ENCODE results near the gene OAT.
"Not testable (repeated sequence)": the region's sequence is repeated elsewhere in the genome, so short reads cannot be mapped to it uniquely, and the experiment has no call there.

Gene OAT

GRCh38 chr10:124380256-124380995 is 38.3 kb downstream of the OAT start:
- no peak for DNase-seq (ENCODE audit: insufficient read length, low spot score)
- FAIRE-seq, result no peak

DNA sequence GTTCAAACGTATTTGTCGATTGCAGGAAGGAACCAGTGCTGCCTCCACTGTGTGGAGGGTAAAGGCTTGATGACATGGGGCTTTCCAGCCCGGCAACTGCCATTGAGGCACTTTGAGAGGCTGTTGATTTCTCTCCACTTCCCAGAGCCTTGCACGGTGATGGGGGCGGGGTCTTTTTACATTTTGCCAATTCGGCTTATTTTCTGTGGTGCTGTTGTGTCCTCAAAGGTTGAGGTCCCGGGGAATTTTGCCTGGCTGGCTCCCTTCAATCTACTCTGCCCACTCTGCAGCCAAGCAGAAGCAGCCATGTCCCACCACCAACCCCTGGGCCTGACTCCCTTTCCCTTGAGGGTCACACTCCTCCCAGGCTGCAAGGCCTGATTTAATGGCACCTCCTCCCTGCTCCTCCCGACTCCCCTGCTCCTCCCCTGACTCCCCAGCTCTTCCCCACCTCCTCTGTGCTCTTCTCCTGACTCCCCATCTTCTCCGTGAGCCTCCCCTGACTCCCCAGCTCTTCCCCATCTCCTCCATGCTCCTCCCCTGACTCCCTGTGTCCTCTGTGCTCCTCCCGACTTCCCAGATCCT is 39.0 kb downstream of the OAT start:
- DNase-seq (ENCODE audit: insufficient read length, low spot score) (no peak), FAIRE-seq (no peak)

GRCh38 chr10:124378881-124379471 is 39.7 kb downstream of the OAT start:
- FAIRE-seq (no peak), DNase-seq (ENCODE audit: insufficient read length, low spot score) (no peak)

DNA sequence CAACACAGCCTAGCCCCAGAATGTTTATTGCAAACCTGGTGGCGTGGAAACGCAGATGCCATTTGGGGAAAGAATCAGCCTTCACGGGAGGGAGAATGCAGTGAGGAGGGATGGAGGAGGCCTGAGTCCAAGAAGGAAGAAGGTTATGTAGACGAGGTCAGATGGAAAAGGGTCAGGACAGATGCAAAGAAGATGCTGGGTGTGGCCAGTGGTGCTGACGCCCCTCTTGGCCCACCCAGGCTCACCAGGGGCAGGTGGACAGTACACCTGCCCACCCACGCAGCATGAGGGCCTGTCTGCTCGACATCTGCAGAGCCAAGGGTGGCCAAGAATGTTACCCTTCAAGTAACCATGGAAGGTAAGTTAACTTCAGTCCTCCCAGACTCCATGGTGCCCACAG is 40.5 kb downstream of the OAT start:
- DNase-seq (ENCODE audit: insufficient read length, low spot score) (no peak), FAIRE-seq (no peak)

- FAIRE-seq, result no peak
- no peak for DNase-seq (ENCODE audit: insufficient read length, low spot score)
These were observed 41.6 kb downstream of the OAT start for GRCh38 chr10:124377101-124377500.

DNA sequence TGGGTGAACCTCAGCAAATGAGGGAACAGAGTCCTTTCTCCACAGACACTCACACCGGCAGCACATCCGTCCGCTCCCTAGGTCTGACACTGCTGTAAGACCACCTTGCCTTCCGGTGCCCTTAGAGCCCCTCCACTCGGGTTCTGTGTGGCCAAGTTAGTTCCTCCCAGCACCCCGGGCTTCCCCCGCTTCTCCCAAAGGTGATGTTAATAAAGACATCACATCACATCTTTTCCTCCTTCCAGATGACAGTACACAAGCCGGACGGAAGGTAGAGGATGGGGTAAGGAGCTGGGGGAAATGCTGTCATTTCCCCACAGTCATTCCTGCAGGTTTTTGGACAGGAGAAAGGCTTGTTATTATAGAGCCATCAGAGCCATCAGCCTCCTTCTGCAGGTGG is 42.3 kb downstream of the OAT start:
- FAIRE-seq (no peak), DNase-seq (ENCODE audit: insufficient read length, low spot score) (no peak)

- DNase-seq (ENCODE audit: insufficient read length, low spot score) (no peak), FAIRE-seq (no peak)
These were observed 43.0 kb downstream of the OAT start for GRCh38 chr10:124375691-124376090.

DNA sequence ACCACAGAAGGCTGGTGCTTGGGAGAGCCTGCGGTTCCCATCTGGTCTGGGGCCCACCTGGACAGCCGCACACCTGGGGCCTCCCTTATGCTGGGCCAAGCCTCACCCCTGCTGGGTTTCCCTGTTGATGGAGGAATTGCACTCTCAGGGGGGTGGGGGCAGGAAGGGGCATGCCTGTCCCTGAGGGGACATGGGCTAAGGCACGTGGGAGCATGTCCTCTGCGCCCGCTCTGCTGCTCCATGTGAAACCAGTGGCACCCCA is 43.4 kb downstream of the OAT start:
- FAIRE-seq, result no peak
- DNase-seq (ENCODE audit: insufficient read length, low spot score), result no peak

GRCh38 chr10:124374535-124375352 is 44.0 kb downstream of the OAT start:
- FAIRE-seq, result no peak
- no peak for DNase-seq (ENCODE audit: insufficient read length, low spot score)

- no peak for DNase-seq (ENCODE audit: insufficient read length, low spot score)
- no peak for FAIRE-seq
These were observed 45.8 kb downstream of the OAT start for GRCh38 chr10:124372899-124373298.

DNA sequence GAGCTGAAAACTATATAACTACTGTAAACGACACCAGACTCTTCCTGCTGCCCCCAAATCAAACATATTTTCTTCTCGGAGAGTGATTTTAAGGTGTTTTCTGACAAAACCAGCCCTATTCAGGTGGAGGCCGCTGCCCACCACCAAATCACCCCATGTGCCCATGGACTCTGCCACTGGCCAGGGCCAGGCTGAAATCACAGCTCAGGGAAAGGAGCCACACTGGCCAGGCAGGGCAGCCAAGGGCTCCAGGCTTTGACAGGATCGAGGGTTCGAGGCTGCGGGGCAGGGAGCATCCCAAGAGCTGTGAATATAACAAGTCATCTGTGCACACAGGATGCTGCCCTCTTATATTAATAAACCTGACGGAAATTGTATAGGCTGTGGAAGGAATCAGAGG is 48.3 kb downstream of the OAT start:
- FAIRE-seq (no peak), DNase-seq (ENCODE audit: insufficient read length, low spot score) (no peak)

- FAIRE-seq (no peak), DNase-seq (ENCODE audit: insufficient read length, low spot score) (no peak)
These were observed 48.7 kb downstream of the OAT start for GRCh38 chr10:124369986-124370385.

DNA sequence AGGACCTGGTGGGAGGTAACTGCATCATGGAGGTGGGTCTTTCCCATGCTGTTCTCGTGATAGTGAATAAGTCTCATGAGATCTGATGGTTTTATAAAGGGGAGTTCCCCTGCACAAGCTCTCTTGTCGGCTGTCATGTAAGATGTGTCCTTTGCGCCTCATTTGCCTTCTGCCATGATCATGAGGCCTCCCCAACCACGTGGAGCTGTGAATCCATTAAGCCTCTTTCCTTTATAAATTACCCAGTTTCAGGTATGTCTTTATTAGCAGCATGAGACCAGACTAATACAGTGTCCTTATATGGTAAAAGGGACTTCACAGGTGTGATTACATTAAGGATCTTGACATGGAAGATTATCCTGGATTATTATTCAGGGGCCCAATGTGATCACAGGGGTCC is 49.2 kb downstream of the OAT start:
- not testable (repeated sequence) for FAIRE-seq

GRCh38 chr10:124369066-124369465 is 49.7 kb downstream of the OAT start:
- no peak for FAIRE-seq
- DNase-seq (ENCODE audit: insufficient read length, low spot score), result no peak

More for the DNA sequence above, 49.2 kb downstream of the OAT start:
- not testable (repeated sequence) for DNase-seq (ENCODE audit: insufficient read length, low spot score)

DNA sequence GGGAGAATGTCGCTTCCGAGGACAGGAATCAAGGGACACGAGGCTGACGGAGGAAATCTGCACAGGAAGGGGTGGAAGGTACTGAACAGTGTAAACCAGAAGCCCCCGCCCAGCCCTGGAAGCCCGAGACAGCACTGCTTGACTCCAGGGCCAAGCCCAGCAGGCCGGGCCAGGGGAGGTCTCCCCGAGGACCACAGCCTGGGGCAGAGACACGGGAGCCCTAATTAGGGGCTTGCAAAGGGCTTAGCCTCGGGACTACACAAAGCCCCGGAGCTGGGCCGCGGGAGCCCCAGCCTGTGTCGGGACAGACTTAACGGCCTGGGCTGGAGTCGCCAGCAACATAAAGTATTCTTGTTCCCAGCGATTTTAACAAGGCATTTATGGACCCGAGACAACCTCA is 50.8 kb downstream of the OAT start:
- DNase-seq (ENCODE audit: insufficient read length, low spot score) (no peak), FAIRE-seq (no peak)

DNA sequence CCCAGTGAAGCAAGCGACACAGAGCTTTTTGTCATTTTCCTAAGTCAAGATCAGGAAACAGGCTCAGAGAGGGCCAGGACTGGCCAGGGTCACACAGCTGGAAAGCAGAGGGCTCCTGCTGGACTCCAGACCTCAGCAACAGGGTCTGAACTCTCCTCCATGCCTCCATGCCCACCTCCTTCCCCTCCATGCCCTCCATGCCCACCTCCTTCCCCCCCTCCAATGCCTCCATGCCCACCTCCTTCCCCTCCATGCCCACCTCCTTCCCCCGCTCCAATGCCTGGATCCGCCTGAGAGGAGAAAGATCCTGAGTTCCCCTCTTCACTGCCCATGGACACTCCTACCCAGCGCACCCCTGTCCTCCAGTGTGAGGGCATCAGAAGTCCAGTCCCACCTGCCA is 51.3 kb downstream of the OAT start:
- DNase-seq (ENCODE audit: insufficient read length, low spot score), result no peak
- FAIRE-seq, result no peak

- DNase-seq (ENCODE audit: insufficient read length, low spot score) (no peak), FAIRE-seq (no peak)
These were observed 51.9 kb downstream of the OAT start for GRCh38 chr10:124366825-124367224.

GRCh38 chr10:124366343-124366742 is 52.4 kb downstream of the OAT start:
- FAIRE-seq (no peak), DNase-seq (ENCODE audit: insufficient read length, low spot score) (no peak)

GRCh38 chr10:124364674-124365073 is 54.0 kb downstream of the OAT start:
- DNase-seq (ENCODE audit: insufficient read length, low spot score) (no peak), FAIRE-seq (no peak)

- FAIRE-seq (no peak), DNase-seq (ENCODE audit: insufficient read length, low spot score) (no peak)
These were observed 56.2 kb downstream of the OAT start for GRCh38 chr10:124362568-124362967.

DNA sequence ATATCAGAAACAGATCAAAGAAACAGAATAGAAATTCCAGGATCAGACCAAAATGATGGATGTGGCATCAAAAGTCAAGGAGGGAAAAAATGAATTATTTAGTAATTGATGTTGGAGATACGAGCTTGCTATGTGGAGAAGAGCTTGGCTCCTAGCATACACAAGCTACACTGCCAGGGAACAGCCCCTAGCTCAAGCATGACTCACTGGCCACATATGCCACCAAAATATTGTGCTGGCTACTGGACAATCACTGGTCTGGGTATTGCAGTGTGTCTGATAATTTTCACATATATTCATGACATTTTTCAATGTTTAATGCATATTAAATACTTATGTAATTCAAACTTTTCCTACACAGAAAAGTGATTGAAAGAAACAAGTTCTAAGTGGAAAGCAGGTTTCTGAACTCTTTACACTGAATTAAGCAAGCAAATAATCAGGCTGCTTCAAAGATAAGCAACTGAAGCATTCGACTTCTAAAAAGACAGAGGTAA is 59.3 kb downstream of the OAT start:
- FAIRE-seq (no peak), DNase-seq (ENCODE audit: insufficient read length, low spot score) (no peak)

- FAIRE-seq, result no peak
- DNase-seq (ENCODE audit: insufficient read length, low spot score), result no peak
These were observed 61.2 kb downstream of the OAT start for GRCh38 chr10:124357561-124357885.

Measured in GM19239 (cell line).